H9 (cell line): ENCODE measurements around the gene EDIL3. TPM values are rescaled to one million over a fixed set of nuclear protein-coding genes. Genes with fewer than 3 reads are reported as not detected.

ENCODE experiments used
- DNase-seq: peaks from one replicate; pipeline ENCODE4 v3.0.0-alpha.2; 2017
- H2AFZ ChIP-seq: one replicate; pipeline ENCODE4 v1.6.1; 2013; ENCODE audit warnings: mild to moderate bottlenecking, low read length, control low read depth, moderate library complexity
- H2AK5ac ChIP-seq: 2 replicates; pipeline ENCODE4 v1.6.1; 2013; ENCODE audit warnings: low read length, control low read depth, mixed read lengths; ENCODE audit not compliant: insufficient read length
- H2BK120ac ChIP-seq: one replicate; pipeline ENCODE4 v1.6.1; 2013; ENCODE audit warnings: low read depth, mild to moderate bottlenecking, low read length, control low read depth, inconsistent platforms; ENCODE audit not compliant: poor library complexity, severe bottlenecking
- H2BK12ac ChIP-seq: 2 replicates; pipeline ENCODE4 v1.6.1; 2013; ENCODE audit warnings: low read length, control low read depth, mixed read lengths, low read depth; ENCODE audit not compliant: insufficient read length
- H2BK15ac ChIP-seq: 2 replicates; pipeline ENCODE4 v1.6.1; 2013; ENCODE audit warnings: low read depth, low read length, control low read depth
- H2BK20ac ChIP-seq: one replicate; pipeline ENCODE4 v1.6.1; 2013; ENCODE audit warnings: low read depth, mild to moderate bottlenecking, low read length, control low read depth, inconsistent platforms; ENCODE audit not compliant: poor library complexity, severe bottlenecking
- H2BK5ac ChIP-seq: 2 replicates; pipeline ENCODE4 v1.6.1; 2013; ENCODE audit warnings: low read length, control low read depth, mixed read lengths; ENCODE audit not compliant: insufficient read length
- H3K14ac ChIP-seq: 2 replicates; pipeline ENCODE4 v1.6.1; 2013; ENCODE audit warnings: low read length, control low read depth; ENCODE audit not compliant: insufficient read depth
- H3K18ac ChIP-seq: 2 replicates; pipeline ENCODE4 v1.6.1; 2013; ENCODE audit warnings: low read depth, mild to moderate bottlenecking, mixed read lengths, low read length, control low read depth; ENCODE audit not compliant: insufficient read length
- H3K23ac ChIP-seq: 2 replicates; pipeline ENCODE4 v1.6.1; 2013; ENCODE audit warnings: low read length, control low read depth, mixed read lengths, low read depth; ENCODE audit not compliant: insufficient read length
- H3K23me2 ChIP-seq: 2 replicates; pipeline ENCODE4 v1.6.1; 2013; ENCODE audit warnings: low read depth, mild to moderate bottlenecking, mixed read lengths, low read length, control low read depth; ENCODE audit not compliant: insufficient read length, poor library complexity, severe bottlenecking
- H3K27ac ChIP-seq: 2 replicates; pipeline ENCODE4 v1.5.1; 2013; ENCODE audit warnings: low read length, control low read depth, mixed read lengths, low read depth; ENCODE audit not compliant: insufficient read length
- H3K27me3 ChIP-seq: 2 replicates; pipeline ENCODE4 v1.6.1; 2013; ENCODE audit warnings: low read length, control low read depth, inconsistent platforms; ENCODE audit not compliant: insufficient read depth
- H3K4ac ChIP-seq: 2 replicates; pipeline ENCODE4 v1.6.1; 2013; ENCODE audit warnings: low read depth, mild to moderate bottlenecking, control low read depth, inconsistent platforms, low read length, moderate library complexity
- H3K4me1 ChIP-seq: 2 replicates; pipeline ENCODE4 v1.6.1; 2013; ENCODE audit warnings: low read length, control low read depth, inconsistent platforms; ENCODE audit not compliant: insufficient read depth
- H3K4me2 ChIP-seq: 2 replicates; pipeline ENCODE4 v1.6.1; 2013; ENCODE audit warnings: low read length, control low read depth, mixed read lengths; ENCODE audit not compliant: insufficient read length, insufficient read depth
- H3K56ac ChIP-seq: 2 replicates; pipeline ENCODE4 v1.6.1; 2013; ENCODE audit warnings: low read depth, mild to moderate bottlenecking, mixed read lengths, low read length, control low read depth; ENCODE audit not compliant: insufficient read length
- H3K79me1 ChIP-seq: 2 replicates; pipeline ENCODE4 v1.6.1; 2013; ENCODE audit warnings: low read depth, mild to moderate bottlenecking, moderate library complexity, low read length, control low read depth, inconsistent platforms; ENCODE audit not compliant: insufficient read depth, poor library complexity, severe bottlenecking
- H3K79me2 ChIP-seq: 2 replicates; pipeline ENCODE4 v1.6.1; 2013; ENCODE audit warnings: low read length, control low read depth, inconsistent platforms; ENCODE audit not compliant: insufficient read depth
- H3K9ac ChIP-seq: 2 replicates; pipeline ENCODE4 v1.6.1; 2013; ENCODE audit warnings: low read length, control low read depth, mixed read lengths; ENCODE audit not compliant: insufficient read length; ENCODE audit errors: extremely low read depth
- H3K9me3 ChIP-seq: one replicate; pipeline ENCODE4 v1.6.1; 2013; ENCODE audit warnings: low read depth, low read length, inconsistent platforms; ENCODE audit not compliant: control insufficient read depth
- H3T11ph ChIP-seq: one replicate; pipeline ENCODE4 v1.6.1; 2013; ENCODE audit warnings: mild to moderate bottlenecking, low read length, control low read depth, inconsistent platforms
- H4K20me1 ChIP-seq: one replicate; pipeline ENCODE4 v1.6.1; 2013; ENCODE audit not compliant: control insufficient read depth, insufficient read length, insufficient read depth
- H4K5ac ChIP-seq: 2 replicates; pipeline ENCODE4 v1.6.1; 2013; ENCODE audit warnings: low read depth, mild to moderate bottlenecking, mixed read lengths, low read length, control low read depth; ENCODE audit not compliant: insufficient read length
- H4K8ac ChIP-seq: replicated peaks from 2 replicates; pipeline ENCODE4 v1.6.1; 2013; ENCODE audit warnings: low read length, control low read depth, mixed read lengths, low read depth; ENCODE audit not compliant: insufficient read length
- H4K91ac ChIP-seq: 2 replicates; pipeline ENCODE4 v1.6.1; 2013; ENCODE audit warnings: low read depth, mild to moderate bottlenecking, moderate library complexity, mixed read lengths, low read length, control low read depth; ENCODE audit not compliant: insufficient read length
- H3K27ac Mint-ChIP-seq, 3 experiments: 2 replicates in 2 of 3; 3 replicates in 1 of 3; pipeline ENCODE4 v1.8.0; 2020 to 2021; ENCODE audit warnings: mixed read lengths in 3 of 3, mild to moderate bottlenecking in 1 of 3, moderate library complexity in 1 of 3
- H3K27me3 Mint-ChIP-seq: 2 replicates; pipeline ENCODE4 v1.8.0; 2021; ENCODE audit warnings: low read depth, mild to moderate bottlenecking, moderate library complexity, mixed read lengths
- H3K36me3 Mint-ChIP-seq, 3 experiments: 2 replicates in 2 of 3; 3 replicates in 1 of 3; pipeline ENCODE4 v1.8.0; 2020 to 2021; ENCODE audit warnings: low read depth in 3 of 3, mixed read lengths in 3 of 3; ENCODE audit not compliant: insufficient read depth in 1 of 3
- H3K4me1 Mint-ChIP-seq, 2 experiments: 2 replicates each; pipeline ENCODE4 v1.8.0; 2020; ENCODE audit warnings: mixed read lengths in 2 of 2
- H3K4me3 Mint-ChIP-seq, 2 experiments: 2 replicates in 1 of 2; 3 replicates in 1 of 2; pipeline ENCODE4 v1.8.0; 2020 to 2021; ENCODE audit warnings: mild to moderate bottlenecking in 2 of 2, mixed read lengths in 2 of 2, moderate library complexity in 1 of 2
- H3K9me3 Mint-ChIP-seq, 2 experiments: 2 replicates in 1 of 2; 3 replicates in 1 of 2; pipeline ENCODE4 v1.8.0; 2020; ENCODE audit warnings: mild to moderate bottlenecking in 2 of 2, mixed read lengths in 2 of 2, moderate library complexity in 1 of 2
- CTCF ChIP-seq: fragments of 200-600 bp; sonication (generic); conservative IDR thresholded peaks from 3 replicates; pipeline ENCODE4 v1.8.0; 2021; ENCODE audit warnings: antibody characterized with exemption, mild to moderate bottlenecking
- WGBS: extraction: QIAGEN DNeasy Blood & Tissue Kit; methylation state at CpG from one replicate; pipeline ENCODE4 v1.1.7; 2013; ENCODE audit warnings: missing lambda C conversion rate, low lambda C conversion rate, mixed read lengths; ENCODE audit not compliant: insufficient read length; ENCODE audit errors: extremely low coverage; 5-methylcytosine and 5-hydroxymethylcytosine counted together
- total RNA-seq: library from RNA; stranded (reverse); gene quantifications from 2 replicates; pipeline ENCODE4 v1.2.1, GENCODE V29; 2021

Gene EDIL3
- total RNA-seq, 1 experiment from 2014 or later: 61.9 TPM

GRCh38 chr5:84364043-84364442 lies 20.6 kb downstream of the EDIL3 start:
- no peak overlapping the region for H3K9ac ChIP-seq
- no peak for DNase-seq

More at GRCh38 chr5:84364043-84364442, 20.6 kb downstream of the EDIL3 start:
- no peak for TF ChIP-seq CTCF
- no peak overlapping the region for H2AK5ac ChIP-seq
- no peak overlapping the region for H2BK12ac ChIP-seq
- H4K91ac ChIP-seq: no peak overlapping the region
- no peak overlapping the region for H2BK120ac ChIP-seq
- no peaks in the 10 kb centered on the region for H3K27me3 Mint-ChIP-seq
- H2BK15ac ChIP-seq: no peak overlapping the region
- H3K4me1 Mint-ChIP-seq: no peaks in the 10 kb centered on the region
- H3K14ac ChIP-seq: no peak overlapping the region
- no peaks in the 10 kb centered on the region for H4K20me1 ChIP-seq
- H3K4ac ChIP-seq: no peak overlapping the region
- H3K9me3 ChIP-seq: no peaks in the 10 kb centered on the region
- WGBS: no CpG with 5 or more reads among the region's 2 CpGs
- H3K56ac ChIP-seq: no peak overlapping the region
- H3K23me2 ChIP-seq: no peaks in the 10 kb centered on the region
- H2BK5ac ChIP-seq: no peak overlapping the region
- no peak overlapping the region for H3K4me3 Mint-ChIP-seq
- H3K27me3 ChIP-seq: no peaks in the 10 kb centered on the region
- H3T11ph ChIP-seq: no peak overlapping the region
- H2AFZ ChIP-seq: no peak overlapping the region
- peaks cover 3% of the 10 kb centered on the region for H3K79me1 ChIP-seq
- H3K36me3 Mint-ChIP-seq: no peaks in the 10 kb centered on the region; a peak in 1 of 7 replicates
- no peak overlapping the region for H4K8ac ChIP-seq
- no peaks in the 10 kb centered on the region; the same call in 1 of the 2 replicates for H3K79me2 ChIP-seq
- no peaks in the 10 kb centered on the region for H3K9me3 Mint-ChIP-seq
- H3K4me1 ChIP-seq: no peaks in the 10 kb centered on the region; the same call in 1 of the 2 replicates
- H3K23ac ChIP-seq: no peak overlapping the region
- no peak overlapping the region for H2BK20ac ChIP-seq
- no peak overlapping the region for H3K27ac ChIP-seq
- H4K5ac ChIP-seq: no peak overlapping the region
- H3K27ac Mint-ChIP-seq: no peak overlapping the region
- no peak overlapping the region for H3K18ac ChIP-seq
- H3K4me2 ChIP-seq: no peak overlapping the region
